ENCODE results near the gene POU6F1. TPM values are rescaled to one million over a fixed set of nuclear protein-coding genes. Genes with fewer than 3 reads are reported as not detected.
"Not testable (repeated sequence)": the region's sequence is repeated elsewhere in the genome, so short reads cannot be mapped to it uniquely, and the experiment has no call there.

POU6F1 gene
- total RNA-seq (2014; rRNA removed; shearing (Covaris generic)): 0.71 and 4.2 TPM in 2 replicates

DNA sequence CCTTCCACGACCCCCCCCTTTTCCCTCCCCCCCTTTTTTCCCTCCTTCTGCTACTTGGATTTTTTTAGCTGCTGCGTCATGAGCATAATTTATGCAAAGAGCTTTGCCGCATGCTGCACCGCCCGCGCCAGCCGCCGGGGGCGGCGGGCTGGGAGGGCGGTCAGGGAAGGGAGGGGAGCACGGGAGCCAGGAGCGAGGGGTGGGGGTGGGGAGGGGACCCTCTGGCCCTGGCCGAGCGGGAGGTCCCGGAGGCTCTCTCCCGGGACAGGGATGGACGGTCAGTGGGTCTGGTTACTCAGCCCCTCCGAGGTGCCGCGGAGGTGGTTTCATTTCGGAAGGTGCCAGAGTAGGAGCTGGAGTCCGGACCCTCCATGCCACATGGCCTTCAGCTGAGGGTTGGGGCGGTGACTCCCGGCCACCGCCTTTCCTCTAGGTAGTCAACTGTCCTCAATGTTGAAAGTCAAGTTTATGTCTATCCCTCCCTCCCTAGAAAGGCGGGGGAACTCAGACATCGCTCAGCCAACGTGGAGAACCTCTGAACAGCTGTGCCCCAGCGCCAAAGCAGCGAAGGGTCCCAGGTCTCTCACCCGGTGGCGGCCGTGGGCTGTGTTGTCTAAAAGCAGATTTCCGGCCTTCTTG is at the start of gene POU6F1:
TSS of gene POU6F1 (minus strand) at position 95 of the 639 bp plus-strand sequence. CDS start 11,226 bp downstream, outside the sequence.
- DNase-seq (ENCODE audit: low read depth): peak; percentile 88

DNA sequence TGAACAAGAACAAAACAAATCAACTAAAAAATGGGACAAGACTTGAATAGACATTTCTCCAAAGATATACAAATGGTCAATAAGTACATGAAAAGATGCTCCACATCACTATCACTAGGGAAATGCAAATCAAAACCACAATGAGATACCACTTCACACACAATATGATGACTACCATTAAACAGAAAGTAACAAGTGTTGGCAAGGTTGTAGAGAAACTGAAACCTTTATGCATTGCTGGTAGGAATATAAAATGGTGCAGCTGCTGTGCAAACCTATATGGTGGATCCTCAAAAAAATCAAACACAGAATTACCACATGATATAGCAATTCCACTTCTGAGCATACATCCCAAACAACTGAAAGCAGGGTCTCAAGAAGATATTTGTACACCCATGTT is 47.2 kb upstream of the POU6F1 start:
- DNase-seq (ENCODE audit: low read depth): no peak

GRCh38 chr12:51264297-51264696 is 46.4 kb upstream of the POU6F1 start:
- DNase-seq (ENCODE audit: low read depth): no peak

GRCh38 chr12:51263341-51263740 is 45.5 kb upstream of the POU6F1 start:
- no peak for DNase-seq (ENCODE audit: low read depth)

DNA sequence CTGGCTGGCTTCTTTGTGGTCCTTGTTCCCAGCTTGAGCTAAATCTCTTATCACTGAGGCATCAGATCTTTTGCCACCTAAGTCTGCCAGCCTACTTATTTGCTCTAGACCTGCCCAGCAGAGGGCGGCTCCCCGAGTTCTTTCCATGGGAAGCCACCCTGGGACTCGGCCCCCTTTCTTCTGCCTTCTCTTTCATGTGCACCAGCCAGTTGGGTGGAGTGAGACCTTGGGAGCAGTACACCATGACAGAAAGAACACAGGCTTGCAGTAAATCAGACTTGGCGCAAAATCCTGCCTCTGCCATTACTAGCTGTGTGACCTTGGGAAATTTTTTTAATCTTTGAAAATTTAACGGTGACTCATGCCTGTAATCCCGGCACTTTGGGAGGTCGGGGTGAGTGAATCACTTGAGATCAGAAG is 44.9 kb upstream of the POU6F1 start:
- DNase-seq (ENCODE audit: low read depth): peak; percentile 75

- not testable (repeated sequence) for DNase-seq (ENCODE audit: low read depth)
Observed at GRCh38 chr12:51259600-51259999, 41.7 kb upstream of the POU6F1 start.

DNA sequence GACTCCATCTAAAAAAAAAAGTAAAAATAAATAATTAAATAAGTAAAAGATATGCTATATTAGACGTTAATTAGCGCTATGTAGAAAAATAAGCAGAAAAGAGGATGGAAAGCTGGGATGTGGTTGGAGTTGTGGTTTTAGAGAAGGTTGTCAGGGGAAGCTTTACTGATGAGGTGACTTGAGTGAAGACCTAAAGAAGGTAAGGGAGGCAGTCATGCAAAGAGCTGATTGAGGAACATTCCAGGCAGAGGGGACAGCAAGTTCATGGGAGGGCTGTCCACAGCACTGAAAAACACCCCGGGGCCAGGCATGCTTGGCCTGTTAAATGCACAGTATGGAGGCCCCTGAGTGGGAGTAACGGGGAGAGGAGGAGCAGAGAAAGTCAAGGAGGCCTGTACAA is 36.7 kb upstream of the POU6F1 start:
- no peak for DNase-seq (ENCODE audit: low read depth)

DNA sequence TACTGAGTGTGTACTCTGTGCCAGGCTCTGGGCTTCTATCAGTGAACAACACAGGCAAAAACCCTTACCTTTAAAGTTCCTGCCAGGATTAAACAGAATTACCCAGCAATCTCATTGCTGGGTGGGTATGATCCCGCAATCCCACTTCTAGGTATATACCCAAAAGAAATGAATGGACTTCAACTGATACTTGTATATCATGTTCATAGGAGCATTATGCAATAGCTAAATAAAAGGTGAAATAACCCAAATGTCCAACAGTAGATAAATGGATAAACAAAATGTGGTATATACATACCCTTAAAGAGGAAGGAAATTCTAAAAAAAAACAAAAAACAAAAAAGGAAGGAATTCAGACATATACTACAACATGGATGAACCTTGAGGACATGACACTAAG is 35.4 kb upstream of the POU6F1 start:
- no peak for DNase-seq (ENCODE audit: low read depth)

GRCh38 chr12:51247523-51248206 is 29.8 kb upstream of the POU6F1 start:
- DNase-seq (ENCODE audit: low read depth): no peak

GRCh38 chr12:51246254-51246853 is 28.5 kb upstream of the POU6F1 start:
- peak; percentile 56 for DNase-seq (ENCODE audit: low read depth)

DNA sequence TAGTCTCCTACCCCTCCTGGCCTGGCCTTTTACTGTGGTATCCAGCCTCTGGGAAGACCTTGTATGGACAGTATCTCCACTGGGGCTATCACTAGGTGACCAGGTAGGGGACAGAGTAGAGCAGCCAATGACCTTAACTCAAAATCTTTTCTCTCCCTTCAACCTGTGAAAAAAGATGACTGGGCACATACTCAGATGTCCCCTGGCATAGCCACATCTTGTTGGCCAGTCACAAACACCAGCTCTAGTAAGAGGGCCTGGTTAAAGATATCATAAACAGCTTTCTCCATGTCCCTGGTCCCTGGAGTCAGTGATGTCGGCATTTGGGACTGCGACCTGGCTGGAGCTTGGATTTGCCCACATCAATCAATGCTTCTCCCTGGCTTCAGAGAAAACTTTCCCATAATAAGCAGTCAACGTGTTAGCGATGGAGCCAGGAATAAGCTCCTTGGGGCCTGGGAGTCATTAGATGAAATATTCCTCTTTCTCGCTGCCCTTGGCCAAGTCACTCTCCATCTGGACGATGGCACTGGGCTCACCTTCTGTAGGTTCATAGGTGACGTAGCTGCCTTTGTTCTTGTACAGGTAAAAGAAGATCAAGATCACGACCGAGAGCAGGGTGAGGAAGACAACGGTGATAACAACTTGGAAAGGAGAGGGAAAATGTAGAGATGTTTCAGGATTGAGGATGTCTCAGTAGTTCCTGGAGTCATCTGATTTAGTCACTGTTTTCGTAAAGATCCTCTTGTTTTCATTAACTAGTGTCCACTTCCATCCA is 27.8 kb upstream of the POU6F1 start:
- DNase-seq (ENCODE audit: low read depth): no peak

- DNase-seq (ENCODE audit: low read depth): no peak
Observed at GRCh38 chr12:51244269-51244668, 26.4 kb upstream of the POU6F1 start.

DNA sequence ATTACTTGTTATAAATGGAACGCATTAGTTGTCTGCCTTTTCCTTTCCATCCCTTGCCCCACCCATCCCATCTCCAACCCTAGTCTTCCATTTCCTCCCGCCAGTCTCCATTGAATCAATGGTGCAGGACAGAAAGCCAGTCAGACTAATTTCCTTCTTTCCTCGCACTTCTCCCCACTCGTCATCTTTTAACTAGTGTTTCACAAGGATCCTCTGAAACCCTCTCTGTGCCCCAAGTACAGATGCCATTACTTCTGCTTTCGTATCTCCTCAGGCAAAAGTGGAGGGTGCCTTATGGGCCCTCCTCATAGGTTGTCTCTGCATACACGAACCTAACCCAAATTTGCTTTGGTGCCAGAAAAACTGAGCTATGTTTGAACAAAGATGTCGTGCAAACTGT is 25.0 kb upstream of the POU6F1 start:
- no peak for DNase-seq (ENCODE audit: low read depth)

GRCh38 chr12:51242120-51242519 is 24.3 kb upstream of the POU6F1 start:
- DNase-seq (ENCODE audit: low read depth): no peak

DNA sequence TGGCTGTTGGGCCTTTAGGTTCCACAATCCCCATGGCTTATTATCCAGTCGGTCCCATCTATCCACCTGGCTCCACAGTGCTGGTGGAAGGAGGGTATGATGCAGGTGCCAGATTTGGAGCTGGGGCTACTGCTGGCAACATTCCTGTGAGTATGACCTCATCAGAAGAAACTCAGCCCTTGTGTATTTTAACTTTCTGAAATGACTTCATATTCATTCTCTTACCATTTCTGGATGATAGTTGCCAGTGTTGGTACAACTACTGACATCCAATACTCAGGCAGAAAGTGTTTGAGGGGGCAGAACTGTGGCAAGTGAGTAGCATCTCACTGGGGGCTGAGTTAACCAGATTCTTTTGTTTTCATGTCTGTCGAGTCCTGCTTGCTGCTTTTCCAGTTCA is 23.1 kb upstream of the POU6F1 start:
- DNase-seq (ENCODE audit: low read depth): no peak

- DNase-seq (ENCODE audit: low read depth): peak; percentile 98
Observed at GRCh38 chr12:51238510-51239334, 20.9 kb upstream of the POU6F1 start, which contains the start of gene DAZAP2. Gene DAZAP2, plus strand, starts transcription at chr12:51238826. Its CDS starts 82 bp downstream, at chr12:51238908.

DNA sequence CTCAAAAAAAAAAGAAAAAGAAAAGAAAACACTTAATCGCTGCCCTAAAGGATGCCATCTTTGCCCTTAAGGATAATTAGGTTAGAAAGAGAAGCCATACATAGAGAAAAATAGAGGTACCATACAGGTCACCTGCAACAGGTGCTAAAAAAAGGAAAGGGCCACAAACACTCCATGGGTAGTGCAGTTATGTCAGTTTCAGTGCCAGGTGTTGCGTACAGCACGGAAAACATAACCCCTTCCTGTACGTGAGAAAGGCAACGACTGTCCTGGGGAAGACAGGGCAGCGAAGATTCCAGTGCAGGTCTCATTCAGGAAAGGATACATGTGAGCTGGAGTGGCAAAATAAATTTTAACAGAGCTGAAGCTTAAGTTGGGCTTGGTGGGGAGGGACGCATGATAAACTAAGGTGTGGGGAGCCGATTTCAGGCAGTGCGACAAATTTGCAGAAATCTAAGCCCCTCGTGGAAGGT is 20.2 kb upstream of the POU6F1 start:
- no peak for DNase-seq (ENCODE audit: low read depth)

DNA sequence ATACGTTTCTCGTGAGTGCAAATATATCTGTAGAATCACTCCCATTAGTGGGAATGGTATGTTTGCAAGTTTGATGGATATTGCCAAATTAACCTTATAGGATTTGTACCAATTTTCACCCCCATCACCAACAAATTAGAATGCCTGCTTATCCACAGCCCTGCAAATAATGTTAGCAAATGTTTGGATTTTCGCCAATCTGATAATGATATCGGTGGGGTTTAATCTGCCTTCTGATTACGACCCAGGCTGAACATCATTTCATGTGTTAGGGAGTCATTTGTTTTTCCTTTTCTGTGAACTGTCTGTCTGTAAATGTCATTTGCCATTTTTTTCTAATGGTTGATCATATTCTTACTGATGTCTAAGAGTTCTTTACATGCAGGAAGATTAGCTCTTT is 16.7 kb upstream of the POU6F1 start:
- no peak for DNase-seq (ENCODE audit: low read depth)

DNA sequence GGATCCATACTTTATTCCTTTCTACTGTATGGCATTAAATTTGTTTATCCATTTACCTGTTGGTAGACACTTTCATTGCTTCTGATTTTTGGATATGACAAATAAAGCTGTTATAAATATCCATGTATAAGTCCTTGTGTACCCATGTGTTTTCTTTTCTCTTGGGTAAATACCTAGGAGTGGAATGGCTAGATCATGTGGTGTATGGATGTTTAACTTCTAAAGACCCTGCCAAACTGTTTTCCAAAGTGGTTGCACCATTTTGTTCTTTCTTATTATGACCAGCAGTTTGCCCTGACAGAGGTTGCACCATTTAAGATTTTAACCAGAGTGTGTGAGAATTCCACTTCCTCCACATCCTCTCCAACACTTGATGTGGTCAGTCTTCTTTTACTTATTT is 14.8 kb upstream of the POU6F1 start:
- DNase-seq (ENCODE audit: low read depth): no peak

GRCh38 chr12:51229116-51229809 is 11.4 kb upstream of the POU6F1 start:
- no peak for DNase-seq (ENCODE audit: low read depth)

- DNase-seq (ENCODE audit: low read depth): no peak
Observed at GRCh38 chr12:51227962-51228361, 10.1 kb upstream of the POU6F1 start.
